GM23338 (cell line): ENCODE measurements around the gene KIF1A. TPM values are rescaled to one million over a fixed set of nuclear protein-coding genes. Genes with fewer than 3 reads are reported as not detected.

Experiments
- ATAC-seq: fragments of 200-7000 bp; cut with Tn5 transposase; 3 replicates; pipeline ENCODE4 v1.9.1; 2020
- DNase-seq: peaks from one replicate; pipeline ENCODE4 v3.0.0-alpha.2; 2015; ENCODE audit warnings: low spot score
- H2AFZ ChIP-seq: fragments of 200-600 bp; sonication (generic); 2 replicates; pipeline ENCODE4 v1.8.0; 2016; ENCODE audit warnings: antibody characterized with exemption, mild to moderate bottlenecking, moderate library complexity
- H3F3A ChIP-seq: fragments of 200-600 bp; sonication (generic); replicated peaks from 2 replicates; pipeline ENCODE4 v1.8.0; 2017; ENCODE audit warnings: antibody characterized with exemption, mixed run types, low read depth
- H3K27ac ChIP-seq: fragments of 200-600 bp; sonication (generic); 2 replicates; pipeline ENCODE4 v1.6.1; 2016; ENCODE audit warnings: low read depth
- H3K27me3 ChIP-seq: fragments of 200-600 bp; sonication (generic); 2 replicates; pipeline ENCODE4 v1.8.0; 2016; ENCODE audit warnings: mild to moderate bottlenecking, mixed run types, moderate library complexity; ENCODE audit not compliant: insufficient read depth
- H3K36me3 ChIP-seq: fragments of 200-600 bp; sonication (generic); 2 replicates; pipeline ENCODE4 v1.8.0; 2016; ENCODE audit warnings: mild to moderate bottlenecking; ENCODE audit not compliant: insufficient read depth
- H3K4me1 ChIP-seq: fragments of 200-600 bp; sonication (generic); 2 replicates; pipeline ENCODE4 v1.8.0; 2016; ENCODE audit warnings: mild to moderate bottlenecking, moderate library complexity; ENCODE audit not compliant: insufficient read depth
- H3K4me2 ChIP-seq: fragments of 200-600 bp; sonication (generic); 2 replicates; pipeline ENCODE4 v1.7.1; 2017; ENCODE audit warnings: mixed run types
- H3K4me3 ChIP-seq: fragments of 200-600 bp; sonication (generic); 2 replicates; pipeline ENCODE4 v1.6.1; 2016; ENCODE audit warnings: mixed run types
- H3K79me2 ChIP-seq: fragments of 200-600 bp; sonication (generic); replicated peaks from 2 replicates; pipeline ENCODE4 v1.8.0; 2017; ENCODE audit warnings: mild to moderate bottlenecking; ENCODE audit not compliant: insufficient read depth
- H3K9me2 ChIP-seq: fragments of 200-600 bp; sonication (generic); 2 replicates; pipeline ENCODE4 v1.8.0; 2017; ENCODE audit not compliant: insufficient read depth
- H4K20me1 ChIP-seq: fragments of 200-600 bp; sonication (generic); replicated peaks from 2 replicates; pipeline ENCODE4 v1.8.0; 2017; ENCODE audit warnings: mild to moderate bottlenecking; ENCODE audit not compliant: insufficient read depth
- H3K27ac Mint-ChIP-seq: 2 replicates; pipeline ENCODE4 v1.8.0; 2020; ENCODE audit warnings: inconsistent platforms, mild to moderate bottlenecking, moderate library complexity, mixed read lengths
- H3K27me3 Mint-ChIP-seq: 3 replicates; pipeline ENCODE4 v1.8.0; 2022; ENCODE audit warnings: low read depth, mild to moderate bottlenecking, moderate library complexity, mixed read lengths, inconsistent platforms; ENCODE audit not compliant: insufficient read depth, poor library complexity
- H3K36me3 Mint-ChIP-seq: 3 replicates; pipeline ENCODE4 v1.8.0; 2021; ENCODE audit warnings: low read depth, mild to moderate bottlenecking, inconsistent platforms, moderate library complexity, mixed read lengths
- H3K4me1 Mint-ChIP-seq: 3 replicates; pipeline ENCODE4 v1.8.0; 2020; ENCODE audit warnings: mild to moderate bottlenecking, inconsistent platforms, mixed read lengths
- H3K4me3 Mint-ChIP-seq: 3 replicates; pipeline ENCODE4 v1.8.0; 2021; ENCODE audit warnings: moderate library complexity, mild to moderate bottlenecking, inconsistent platforms, mixed read lengths
- H3K9me3 Mint-ChIP-seq: 3 replicates; pipeline ENCODE4 v1.8.0; 2020; ENCODE audit warnings: moderate library complexity, mild to moderate bottlenecking, inconsistent platforms, mixed read lengths
- CREB1 ChIP-seq: fragments of 250-450 bp; sonication (Bioruptor Pico); IDR thresholded peaks from 2 replicates; pipeline ENCODE4 v1.5.0; 2020; ENCODE audit warnings: low read depth, mild to moderate bottlenecking, moderate library complexity
- CTCF ChIP-seq, 2 experiments: fragments of 200-600 bp in 1 of 2; sonication (generic) in 1 of 2; conservative IDR thresholded peaks; 2 replicates each; pipeline versions ENCODE4 v1.5.1 to v1.6.1; 2016 to 2017; ENCODE audit warnings: antibody characterized with exemption in 2 of 2, low read depth in 2 of 2, mild to moderate bottlenecking in 2 of 2, moderate library complexity in 1 of 2
- EZH2 ChIP-seq: fragments of 200-600 bp; sonication (generic); IDR thresholded peaks from one replicate; pipeline ENCODE4 v1.8.0; 2017; ENCODE audit warnings: antibody characterized with exemption, mild to moderate bottlenecking, low read depth; ENCODE audit not compliant: unreplicated experiment
- EZH2phosphoT487 ChIP-seq: fragments of 200-600 bp; sonication (generic); IDR thresholded peaks from one replicate; pipeline ENCODE4 v1.8.1; 2018; ENCODE audit warnings: antibody characterized with exemption; ENCODE audit not compliant: unreplicated experiment
- JUNB ChIP-seq: IDR thresholded peaks from one replicate; pipeline ENCODE4 v1.6.1; 2016; ENCODE audit warnings: antibody characterized with exemption; ENCODE audit not compliant: unreplicated experiment
- NANOG ChIP-seq: IDR thresholded peaks from 2 replicates; pipeline ENCODE4 v1.6.1; 2016; ENCODE audit warnings: antibody characterized with exemption, borderline replicate concordance
- STAT1 ChIP-seq: IDR thresholded peaks from one replicate; pipeline ENCODE4 v1.6.1; 2016; ENCODE audit warnings: antibody characterized with exemption; ENCODE audit not compliant: unreplicated experiment
- ZNF114 ChIP-seq: fragments of 250-450 bp; sonication (Bioruptor Pico); IDR thresholded peaks from 2 replicates; pipeline ENCODE4 v1.5.0; 2020; ENCODE audit warnings: mild to moderate bottlenecking, moderate library complexity
- ZNF462 ChIP-seq: fragments of 250-450 bp; sonication (Bioruptor Pico); IDR thresholded peaks from 2 replicates; pipeline ENCODE4 v1.5.0; 2020; ENCODE audit warnings: mild to moderate bottlenecking, moderate library complexity
- polyA plus RNA-seq: library from polyadenylated mRNA; unstranded; fragments of >200 nt; fragmentation: Nextera tagmentation; extraction: Ambion mirVana; gene quantifications from 2 replicates; pipeline ENCODE4 v1.2.1, GENCODE V29; 2016
- total RNA-seq: library from RNA; depleted of rRNA; stranded (reverse); fragments of >200 nt; shearing (Covaris generic); gene quantifications from 2 replicates; pipeline ENCODE4 v1.2.3, GENCODE V29; 2014
- TF ChIP-seq, protein P1 (sequence below): IDR thresholded peaks from 2 replicates; pipeline ENCODE4 v1.6.1; 2016; ENCODE audit warnings: antibody characterized with exemption
- TF ChIP-seq, protein P2 (sequence below): IDR thresholded peaks from one replicate; pipeline ENCODE4 v1.6.1; 2018; ENCODE audit warnings: antibody characterized with exemption; ENCODE audit not compliant: unreplicated experiment

Gene KIF1A
- total and polyA plus RNA-seq, 2 experiments from 2014 or later, result 169 to 214 TPM

- Histone ChIP-seq H3F3A (no peaks in the 10 kb centered on the region), H4K20me1 (peaks cover 7% of the 10 kb centered on the region; the same call in 1 of the 2 replicates), H3K79me2 (peaks cover 8% of the 10 kb centered on the region; the same call in 1 of the 2 replicates), H3K4me1 (no peaks in the 10 kb centered on the region), H3K27ac (no peak overlapping the region), H3K27me3 (no peaks in the 10 kb centered on the region), H3K9me2 (no peaks in the 10 kb centered on the region), H3K36me3 (0 out of 2 replicates have a peak, but pooled peaks cover 3% of the 10 kb centered on the region), H2AFZ (no peak overlapping the region), H3K4me2 (no peak overlapping the region), H3K4me3 (no peak overlapping the region)
- no peaks in the 10 kb centered on the region for H3K4me1 Mint-ChIP-seq
- no peak for DNase-seq
- TF ChIP-seq, protein P1, sequence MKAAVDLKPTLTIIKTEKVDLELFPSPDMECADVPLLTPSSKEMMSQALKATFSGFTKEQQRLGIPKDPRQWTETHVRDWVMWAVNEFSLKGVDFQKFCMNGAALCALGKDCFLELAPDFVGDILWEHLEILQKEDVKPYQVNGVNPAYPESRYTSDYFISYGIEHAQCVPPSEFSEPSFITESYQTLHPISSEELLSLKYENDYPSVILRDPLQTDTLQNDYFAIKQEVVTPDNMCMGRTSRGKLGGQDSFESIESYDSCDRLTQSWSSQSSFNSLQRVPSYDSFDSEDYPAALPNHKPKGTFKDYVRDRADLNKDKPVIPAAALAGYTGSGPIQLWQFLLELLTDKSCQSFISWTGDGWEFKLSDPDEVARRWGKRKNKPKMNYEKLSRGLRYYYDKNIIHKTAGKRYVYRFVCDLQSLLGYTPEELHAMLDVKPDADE, result no peak
- TF ChIP-seq, protein P2, sequence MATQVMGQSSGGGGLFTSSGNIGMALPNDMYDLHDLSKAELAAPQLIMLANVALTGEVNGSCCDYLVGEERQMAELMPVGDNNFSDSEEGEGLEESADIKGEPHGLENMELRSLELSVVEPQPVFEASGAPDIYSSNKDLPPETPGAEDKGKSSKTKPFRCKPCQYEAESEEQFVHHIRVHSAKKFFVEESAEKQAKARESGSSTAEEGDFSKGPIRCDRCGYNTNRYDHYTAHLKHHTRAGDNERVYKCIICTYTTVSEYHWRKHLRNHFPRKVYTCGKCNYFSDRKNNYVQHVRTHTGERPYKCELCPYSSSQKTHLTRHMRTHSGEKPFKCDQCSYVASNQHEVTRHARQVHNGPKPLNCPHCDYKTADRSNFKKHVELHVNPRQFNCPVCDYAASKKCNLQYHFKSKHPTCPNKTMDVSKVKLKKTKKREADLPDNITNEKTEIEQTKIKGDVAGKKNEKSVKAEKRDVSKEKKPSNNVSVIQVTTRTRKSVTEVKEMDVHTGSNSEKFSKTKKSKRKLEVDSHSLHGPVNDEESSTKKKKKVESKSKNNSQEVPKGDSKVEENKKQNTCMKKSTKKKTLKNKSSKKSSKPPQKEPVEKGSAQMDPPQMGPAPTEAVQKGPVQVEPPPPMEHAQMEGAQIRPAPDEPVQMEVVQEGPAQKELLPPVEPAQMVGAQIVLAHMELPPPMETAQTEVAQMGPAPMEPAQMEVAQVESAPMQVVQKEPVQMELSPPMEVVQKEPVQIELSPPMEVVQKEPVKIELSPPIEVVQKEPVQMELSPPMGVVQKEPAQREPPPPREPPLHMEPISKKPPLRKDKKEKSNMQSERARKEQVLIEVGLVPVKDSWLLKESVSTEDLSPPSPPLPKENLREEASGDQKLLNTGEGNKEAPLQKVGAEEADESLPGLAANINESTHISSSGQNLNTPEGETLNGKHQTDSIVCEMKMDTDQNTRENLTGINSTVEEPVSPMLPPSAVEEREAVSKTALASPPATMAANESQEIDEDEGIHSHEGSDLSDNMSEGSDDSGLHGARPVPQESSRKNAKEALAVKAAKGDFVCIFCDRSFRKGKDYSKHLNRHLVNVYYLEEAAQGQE, result no peak
- TF ChIP-seq CTCF (conservative IDR thresholded peaks at IDR 0.05; ENCODE audit: low read depth in 2 of 2) (no peak), CREB1 (CRISPR knock-in tag) (no peak), ZNF462 (CRISPR knock-in tag) (no peak), STAT1 (no peak), JUNB (no peak), EZH2 (no peak), EZH2phosphoT487 (no peak), ZNF114 (no peak), NANOG (no peak)
- no peaks in the 10 kb centered on the region for H3K9me3 Mint-ChIP-seq
- H3K27ac Mint-ChIP-seq, result no peak overlapping the region
- peaks cover 10% of the 10 kb centered on the region for H3K27me3 Mint-ChIP-seq
- no peak overlapping the region for H3K4me3 Mint-ChIP-seq
- H3K36me3 Mint-ChIP-seq, result peaks cover 44% of the 10 kb centered on the region
- no peak for ATAC-seq
These were observed 33.1 kb downstream of the KIF1A start for GRCh38 chr2:240786871-240787311.
